ENCODE results near the gene TPST2.

- TF ChIP-seq EZH2 (IDR thresholded peaks at IDR 0.05; ENCODE audit: insufficient read depth, poor library complexity, severe bottlenecking) (no peak), EZH2phosphoT487 (IDR thresholded peaks at IDR 0.05; ENCODE audit: insufficient read depth, low read depth) (no peak)
Measured at GRCh38 chr22:26502688-26503561, 87.0 kb downstream of the TPST2 start.

Measured in GM23248 (cell line).